T-helper 2 cell treated with Interferon-gamma antibody and Interleukin-4, amounts not matched to agents 5 μg/mL and 100 μg/mL, for 36 hours (primary cell): ENCODE measurements around the gene TCL1B.
"Not testable (repeated sequence)": the region's sequence is repeated elsewhere in the genome, so short reads cannot be mapped to it uniquely, and the experiment has no call there.

Source experiments
- DNase-seq: peaks from one replicate; pipeline ENCODE4 v3.0.0; 2021; ENCODE audit warnings: low spot score
- H3K27ac Mint-ChIP-seq: one replicate; pipeline ENCODE4 v1.8.0; 2021; ENCODE audit warnings: mild to moderate bottlenecking, mixed read lengths
- H3K27me3 Mint-ChIP-seq: one replicate; pipeline ENCODE4 v1.8.0; 2021; ENCODE audit warnings: low read depth, mixed read lengths
- H3K36me3 Mint-ChIP-seq: one replicate; pipeline ENCODE4 v1.8.0; 2021; ENCODE audit warnings: low read depth, mixed read lengths
- H3K4me1 Mint-ChIP-seq: one replicate; pipeline ENCODE4 v1.8.0; 2021; ENCODE audit warnings: low read depth, mixed read lengths
- H3K4me3 Mint-ChIP-seq: one replicate; pipeline ENCODE4 v1.8.0; 2022; ENCODE audit warnings: mild to moderate bottlenecking, moderate library complexity, mixed read lengths
- H3K9me3 Mint-ChIP-seq: one replicate; pipeline ENCODE4 v1.8.0; 2021; ENCODE audit warnings: mixed read lengths

TCL1B gene

DNA sequence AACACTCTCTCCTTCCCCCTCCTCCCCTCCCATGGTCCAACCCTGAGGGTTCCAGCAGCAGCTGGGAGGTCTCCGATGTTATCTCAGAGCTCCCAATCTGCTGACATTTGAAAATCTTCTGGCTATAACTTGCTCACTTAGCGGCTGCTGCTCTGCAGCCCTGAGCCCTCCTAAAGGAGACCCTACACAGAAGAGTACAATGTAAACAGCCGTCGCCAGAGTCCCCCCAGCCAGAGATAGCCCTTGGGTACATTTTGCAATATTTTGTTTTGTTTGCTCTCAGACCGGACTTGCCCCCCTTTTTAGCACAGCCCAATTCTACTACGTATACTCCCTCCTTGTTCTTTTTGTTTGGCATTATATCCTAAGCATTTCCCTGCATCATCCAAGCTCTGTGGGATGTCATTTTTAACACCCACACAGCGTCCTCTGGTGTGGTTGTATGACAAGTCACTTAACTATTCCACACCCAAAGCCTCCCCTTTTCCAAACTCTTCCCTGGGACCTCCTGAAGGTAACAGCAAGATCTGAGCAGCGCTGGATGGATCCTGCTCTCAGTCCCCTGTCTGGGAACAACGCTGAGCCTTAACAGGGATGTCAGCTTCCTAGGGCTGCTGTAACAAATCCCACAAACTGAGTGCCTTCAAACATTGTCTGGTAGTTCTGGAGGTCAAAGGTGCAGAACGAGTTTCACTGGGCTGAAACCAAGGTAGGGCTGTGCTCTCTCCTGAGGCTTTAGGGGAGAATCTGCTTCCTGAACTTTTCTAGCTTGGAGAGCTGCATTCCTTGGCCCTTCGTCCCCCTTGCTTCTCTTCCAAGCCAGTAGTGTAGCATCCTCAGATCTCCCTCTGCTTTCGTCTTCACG lies 25.3 kb upstream of the TCL1B start:
- no peak for DNase-seq
- no peak overlapping the region for H3K4me3 Mint-ChIP-seq
- no peaks in the 10 kb centered on the region for H3K27me3 Mint-ChIP-seq
- H3K36me3 Mint-ChIP-seq: no peaks in the 10 kb centered on the region
- no peak overlapping the region for H3K27ac Mint-ChIP-seq
- peaks cover 1% of the 10 kb centered on the region for H3K4me1 Mint-ChIP-seq
- H3K9me3 Mint-ChIP-seq: no peaks in the 10 kb centered on the region

DNA sequence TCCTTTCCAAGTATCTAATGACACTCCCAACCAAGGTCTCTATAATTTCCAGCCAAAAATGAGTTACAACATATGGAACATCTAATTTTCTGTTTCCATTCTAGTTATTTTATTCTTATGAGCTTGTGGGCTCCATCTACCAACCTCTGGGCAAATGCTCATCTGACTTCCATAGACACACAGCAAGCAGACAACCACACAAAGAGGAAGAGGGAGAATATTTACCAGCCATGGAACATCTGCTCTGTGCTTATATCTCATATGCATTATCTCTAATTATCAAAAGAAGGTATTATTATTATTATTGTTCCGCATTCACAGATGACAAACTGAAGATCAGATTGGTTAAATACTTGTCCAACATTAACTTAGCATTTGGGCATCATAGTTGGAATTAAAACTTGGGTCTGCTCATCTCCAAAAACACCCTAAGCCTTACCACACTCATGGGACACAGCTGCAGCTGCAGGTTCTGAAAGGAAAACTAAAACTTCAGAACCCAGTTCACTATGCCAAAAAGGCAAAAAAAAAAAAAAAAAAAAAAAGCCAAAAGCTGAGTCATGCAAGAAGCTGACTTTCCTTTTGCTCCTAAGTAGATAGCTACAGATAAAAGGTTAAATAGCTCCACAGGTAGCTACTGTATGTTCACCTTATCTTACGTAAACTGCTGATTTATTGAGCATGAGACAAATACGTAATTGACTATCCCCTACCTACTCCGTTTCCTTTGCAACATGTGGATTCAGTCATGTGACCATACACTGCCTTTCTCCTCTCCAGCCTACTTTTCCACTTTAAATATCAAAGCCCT lies 23.6 kb upstream of the TCL1B start:
- Mint-ChIP-seq H3K27ac (no peak overlapping the region), H3K27me3 (no peaks in the 10 kb centered on the region), H3K4me3 (no peak overlapping the region), H3K9me3 (no peaks in the 10 kb centered on the region), H3K4me1 (peaks cover 1% of the 10 kb centered on the region), H3K36me3 (no peaks in the 10 kb centered on the region)
- no peak for DNase-seq

DNA sequence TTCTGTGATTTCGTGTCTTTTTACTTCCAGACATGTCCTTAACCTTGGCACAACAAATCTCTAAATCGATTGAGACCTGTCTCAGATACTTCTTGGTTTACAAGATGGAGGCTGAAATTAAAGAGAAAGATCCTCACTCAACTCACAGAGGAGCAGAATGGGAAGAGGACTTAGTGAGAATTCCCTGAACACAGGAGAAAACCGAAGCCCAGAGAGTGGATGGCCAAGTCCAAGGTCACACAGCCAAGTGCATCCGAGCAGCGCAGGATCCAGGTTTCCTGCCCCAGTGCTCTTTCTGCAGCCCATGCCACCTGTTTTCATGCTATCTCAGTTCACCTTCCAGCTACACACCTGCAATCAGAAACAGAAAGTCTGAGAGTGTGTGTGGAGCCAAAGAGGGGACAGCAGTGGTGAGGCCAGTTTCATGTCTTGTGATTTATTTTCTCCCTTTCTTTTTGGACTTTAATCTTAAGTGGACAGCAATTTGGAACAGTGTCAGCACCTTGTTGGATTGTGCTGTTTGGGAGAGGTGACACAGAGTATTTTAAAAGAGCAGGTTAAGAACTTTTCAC lies 22.9 kb upstream of the TCL1B start:
- Mint-ChIP-seq H3K27ac (no peak overlapping the region), H3K36me3 (no peaks in the 10 kb centered on the region), H3K27me3 (no peaks in the 10 kb centered on the region), H3K4me3 (no peak overlapping the region), H3K9me3 (no peaks in the 10 kb centered on the region), H3K4me1 (peaks cover 1% of the 10 kb centered on the region)
- no peak for DNase-seq

DNA sequence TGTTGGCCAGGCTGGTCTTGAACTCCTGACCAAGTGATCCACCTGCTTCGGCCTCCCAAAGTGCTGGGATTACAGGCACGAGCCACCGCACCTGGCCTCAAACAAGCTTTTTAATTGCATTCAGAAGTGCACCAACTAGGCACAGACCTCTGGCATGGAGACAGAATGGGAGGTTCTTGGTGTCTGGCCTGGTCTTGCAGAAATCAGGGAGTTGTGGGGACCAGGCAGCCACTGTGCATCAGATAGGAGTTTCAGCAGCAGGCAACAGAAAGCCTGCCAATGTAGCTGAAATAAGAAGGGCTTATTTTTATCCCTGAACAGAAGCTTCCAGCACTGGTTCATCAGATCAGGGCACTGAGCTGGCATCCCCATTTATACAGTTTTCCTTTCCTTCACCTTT lies 22.2 kb upstream of the TCL1B start:
- Mint-ChIP-seq H3K4me1 (peaks cover 1% of the 10 kb centered on the region), H3K27ac (no peak overlapping the region), H3K36me3 (no peaks in the 10 kb centered on the region), H3K4me3 (no peak overlapping the region), H3K27me3 (no peaks in the 10 kb centered on the region), H3K9me3 (no peaks in the 10 kb centered on the region)
- no peak for DNase-seq

DNA sequence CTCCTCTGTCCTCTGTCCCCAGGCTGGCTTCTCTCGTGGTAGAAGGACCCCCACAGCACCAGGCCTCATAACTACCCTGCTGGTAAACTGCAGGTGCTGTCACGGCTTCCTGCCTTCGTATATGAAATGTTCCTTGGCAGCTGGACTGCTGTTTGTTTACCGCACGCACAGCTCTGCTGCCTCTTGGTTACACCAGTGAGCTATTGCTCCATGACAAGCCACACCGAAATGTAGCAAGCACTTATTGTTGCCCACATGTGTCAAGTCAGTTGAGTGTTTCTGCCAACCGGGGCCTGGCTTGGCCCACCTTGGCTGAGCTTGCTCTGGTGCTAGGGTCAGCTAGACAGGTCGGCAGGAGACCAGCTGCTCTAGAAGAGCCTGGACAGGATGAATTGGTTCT lies 21.7 kb upstream of the TCL1B start:
- Mint-ChIP-seq H3K4me1 (peaks cover 1% of the 10 kb centered on the region), H3K27ac (no peak overlapping the region), H3K4me3 (no peak overlapping the region), H3K27me3 (no peaks in the 10 kb centered on the region), H3K36me3 (no peaks in the 10 kb centered on the region), H3K9me3 (no peaks in the 10 kb centered on the region)
- DNase-seq: no peak

DNA sequence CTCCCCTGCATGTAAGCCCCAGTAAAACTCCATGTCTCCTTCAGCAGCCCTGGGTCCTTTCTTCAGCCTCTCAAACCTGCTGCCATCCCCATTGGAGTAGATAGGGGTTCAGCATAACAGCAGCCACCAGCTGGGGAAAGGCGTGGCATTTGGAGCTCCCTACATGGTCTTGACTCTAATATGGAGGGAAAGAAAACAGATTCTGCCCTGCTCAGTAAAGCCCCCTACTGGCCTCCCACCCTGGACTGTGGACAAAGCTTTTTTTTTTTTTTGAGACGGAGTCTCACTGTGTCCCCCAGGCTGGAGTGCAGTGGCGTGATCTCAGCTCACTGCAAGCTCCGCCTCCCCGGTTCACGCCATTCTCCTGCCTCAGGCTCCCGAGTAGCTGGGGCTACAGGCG lies 20.7 kb upstream of the TCL1B start:
- H3K36me3 Mint-ChIP-seq, DNase-seq, H3K4me1 Mint-ChIP-seq, H3K27me3 Mint-ChIP-seq, H3K4me3 Mint-ChIP-seq, H3K9me3 Mint-ChIP-seq, H3K27ac Mint-ChIP-seq: not testable (repeated sequence)

DNA sequence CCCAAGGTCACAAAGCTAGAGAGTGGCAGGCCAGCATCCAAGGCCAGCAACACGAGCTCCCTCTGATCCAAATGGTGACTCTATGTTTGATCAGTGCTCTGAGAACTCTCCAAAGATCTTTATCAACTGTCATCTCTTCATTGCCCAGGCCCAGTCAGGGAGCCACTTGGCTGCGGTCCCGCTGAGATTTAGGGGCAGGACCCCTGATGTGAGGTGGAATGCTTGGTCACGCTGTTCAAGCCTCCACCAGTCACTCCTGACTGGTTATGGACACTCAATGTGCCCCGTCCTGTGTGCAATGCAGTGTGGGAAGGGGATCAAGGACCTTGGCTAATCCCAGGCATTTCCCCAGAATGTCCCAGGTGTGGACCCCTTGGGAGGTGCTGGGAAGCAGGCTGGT lies 19.8 kb upstream of the TCL1B start:
- Mint-ChIP-seq H3K27me3 (peaks cover under 1% of the 10 kb centered on the region), H3K36me3 (no peaks in the 10 kb centered on the region), H3K4me3 (no peak overlapping the region), H3K27ac (no peak overlapping the region), H3K9me3 (no peaks in the 10 kb centered on the region), H3K4me1 (peaks cover 1% of the 10 kb centered on the region)
- no peak for DNase-seq

DNA sequence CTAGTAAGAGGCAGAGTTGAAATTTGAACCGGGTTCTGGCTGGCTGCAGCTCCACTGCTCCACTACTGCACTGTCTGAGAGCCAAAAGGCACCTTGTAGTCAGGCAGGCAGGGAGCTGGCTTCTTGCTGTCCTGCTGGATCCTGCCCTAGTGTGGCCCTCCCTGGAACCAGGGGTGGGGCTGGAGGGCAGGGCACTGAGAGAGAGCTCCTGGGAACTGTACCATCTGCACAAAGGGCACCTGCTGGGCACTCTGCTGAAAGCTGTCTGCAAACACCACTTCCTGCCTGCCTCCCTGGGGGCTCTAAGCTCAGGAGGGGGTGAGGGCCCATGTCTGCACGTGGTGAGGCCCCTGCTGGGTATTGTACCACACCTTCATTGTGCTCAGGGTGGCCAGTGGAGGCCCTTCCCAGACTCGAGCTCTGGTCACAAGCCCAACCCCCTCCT lies 19.0 kb upstream of the TCL1B start:
- H3K27ac Mint-ChIP-seq: no peak overlapping the region
- no peaks in the 10 kb centered on the region for H3K36me3 Mint-ChIP-seq
- H3K27me3 Mint-ChIP-seq: peaks cover 2% of the 10 kb centered on the region
- no peak overlapping the region for H3K4me3 Mint-ChIP-seq
- H3K4me1 Mint-ChIP-seq: peaks cover 1% of the 10 kb centered on the region
- DNase-seq: no peak
- H3K9me3 Mint-ChIP-seq: no peaks in the 10 kb centered on the region

DNA sequence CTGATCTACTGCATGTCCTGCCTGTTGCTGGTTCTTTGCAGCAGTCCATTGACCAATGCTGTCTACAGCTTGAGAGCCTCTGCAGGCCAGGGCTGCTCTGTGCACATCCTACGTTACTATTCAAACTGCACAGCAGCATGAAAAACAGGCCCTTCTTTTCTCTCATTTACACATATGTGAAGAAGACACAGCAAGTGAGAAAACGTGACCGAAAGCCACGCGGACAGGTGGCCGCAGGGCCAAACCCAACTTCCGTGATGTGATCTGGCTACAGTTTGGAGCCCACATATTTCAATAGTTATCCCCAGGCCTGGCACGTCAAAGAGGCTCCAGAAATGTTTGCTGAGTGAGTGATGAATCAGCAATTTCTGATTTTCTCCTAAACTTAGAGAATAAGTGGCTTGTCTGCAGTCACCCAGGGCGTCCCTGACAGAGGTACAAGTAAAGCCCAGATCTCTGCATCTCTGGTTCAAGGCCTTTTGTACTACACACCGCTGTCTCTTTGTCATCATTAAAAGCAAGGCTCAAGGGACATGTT lies 17.9 kb upstream of the TCL1B start:
- H3K9me3 Mint-ChIP-seq: no peaks in the 10 kb centered on the region
- H3K4me1 Mint-ChIP-seq: no peaks in the 10 kb centered on the region
- H3K27ac Mint-ChIP-seq: no peak overlapping the region

DNA sequence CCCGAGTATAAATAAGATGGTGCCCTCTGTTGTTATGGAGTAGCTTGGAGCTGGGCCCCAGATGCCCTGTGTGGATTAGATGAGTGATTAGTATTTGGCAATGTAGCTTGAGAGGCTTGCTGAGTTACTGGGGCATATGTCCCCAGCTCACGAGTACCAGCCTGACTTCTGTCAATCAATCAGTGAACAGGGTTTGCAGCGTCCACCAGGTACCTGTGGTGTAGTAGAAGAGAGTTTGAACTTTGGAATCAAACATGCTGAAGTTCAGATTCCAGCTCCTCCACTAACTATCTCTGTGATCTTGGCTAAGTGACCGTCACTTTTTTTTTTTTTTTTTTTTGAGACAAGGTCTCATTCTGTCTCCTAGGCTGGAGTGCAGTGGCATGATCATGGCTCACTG lies 11.6 kb upstream of the TCL1B start:
- H3K27ac Mint-ChIP-seq: no peak overlapping the region

More for the DNA sequence above, 17.9 kb upstream of the TCL1B start:
- peaks cover 2% of the 10 kb centered on the region for H3K27me3 Mint-ChIP-seq
- no peaks in the 10 kb centered on the region for H3K36me3 Mint-ChIP-seq
- DNase-seq: no peak
- H3K4me3 Mint-ChIP-seq: no peak overlapping the region

DNA sequence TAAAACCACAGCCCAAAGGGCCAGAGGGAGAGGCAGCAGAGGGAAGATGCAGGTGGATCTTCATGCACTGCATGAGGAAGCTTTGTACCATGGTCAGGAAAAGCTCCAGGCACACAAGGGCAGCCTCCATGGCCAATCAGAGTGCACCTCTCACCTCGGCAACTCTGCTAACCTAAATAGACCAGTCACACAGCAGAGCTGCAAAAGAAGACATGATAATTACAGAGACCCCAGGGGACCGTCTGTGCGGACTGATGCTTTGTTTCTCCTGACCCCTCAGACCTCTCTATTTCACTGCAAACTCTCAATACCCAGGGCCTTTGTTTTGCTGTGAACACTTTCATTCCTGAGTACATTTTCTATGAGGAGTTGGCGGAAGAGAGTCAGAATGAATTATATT lies 10.7 kb upstream of the TCL1B start:
- H3K4me3 Mint-ChIP-seq: no peak overlapping the region

More for the DNA sequence above, 11.6 kb upstream of the TCL1B start:
- Mint-ChIP-seq H3K4me3 (no peak overlapping the region), H3K4me1 (no peaks in the 10 kb centered on the region), H3K9me3 (no peaks in the 10 kb centered on the region), H3K36me3 (no peaks in the 10 kb centered on the region), H3K27me3 (peaks cover 5% of the 10 kb centered on the region)
- DNase-seq: no peak

DNA sequence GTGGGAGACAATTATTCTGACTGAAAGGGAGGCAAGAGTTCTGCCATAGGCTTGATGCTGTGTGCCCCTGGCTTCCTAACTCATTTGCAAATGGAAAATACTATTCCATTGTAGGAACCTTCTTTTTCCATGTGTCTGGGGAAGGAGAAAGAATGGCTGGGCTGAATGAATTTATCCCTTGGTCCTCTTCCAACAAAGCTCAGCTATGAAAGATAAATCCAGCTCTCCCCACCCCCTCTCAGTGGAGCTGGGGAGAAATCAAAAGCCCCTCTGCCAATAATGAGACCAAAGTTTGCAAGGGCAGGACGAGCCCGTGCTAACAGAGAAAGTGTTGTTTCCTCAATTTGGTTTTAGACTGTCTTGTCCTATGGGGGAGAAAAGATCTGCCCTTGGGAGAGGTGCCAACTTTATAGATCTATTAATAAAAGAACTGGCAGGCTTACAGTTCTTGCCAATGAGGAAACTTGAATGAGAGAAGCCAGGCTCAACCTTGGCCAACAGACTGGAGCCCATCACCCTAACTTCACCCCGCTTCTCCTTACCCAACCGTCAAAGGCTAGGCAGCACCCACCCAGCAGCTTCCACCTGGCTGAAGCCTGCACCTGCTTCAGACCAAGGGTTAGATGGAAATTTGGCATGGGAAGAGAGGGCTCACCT lies 8.9 kb upstream of the TCL1B start:
- no peaks in the 10 kb centered on the region for H3K4me1 Mint-ChIP-seq
- H3K4me3 Mint-ChIP-seq: no peak overlapping the region
- no peak for DNase-seq
- no peaks in the 10 kb centered on the region for H3K9me3 Mint-ChIP-seq
- no peaks in the 10 kb centered on the region for H3K36me3 Mint-ChIP-seq
- no peak overlapping the region for H3K27ac Mint-ChIP-seq
- H3K27me3 Mint-ChIP-seq: peaks cover 3% of the 10 kb centered on the region

More for the DNA sequence above, 10.7 kb upstream of the TCL1B start:
- no peaks in the 10 kb centered on the region for H3K9me3 Mint-ChIP-seq
- H3K27ac Mint-ChIP-seq: no peak overlapping the region
- H3K27me3 Mint-ChIP-seq: peaks cover 5% of the 10 kb centered on the region
- no peaks in the 10 kb centered on the region for H3K36me3 Mint-ChIP-seq
- no peaks in the 10 kb centered on the region for H3K4me1 Mint-ChIP-seq
- no peak for DNase-seq

DNA sequence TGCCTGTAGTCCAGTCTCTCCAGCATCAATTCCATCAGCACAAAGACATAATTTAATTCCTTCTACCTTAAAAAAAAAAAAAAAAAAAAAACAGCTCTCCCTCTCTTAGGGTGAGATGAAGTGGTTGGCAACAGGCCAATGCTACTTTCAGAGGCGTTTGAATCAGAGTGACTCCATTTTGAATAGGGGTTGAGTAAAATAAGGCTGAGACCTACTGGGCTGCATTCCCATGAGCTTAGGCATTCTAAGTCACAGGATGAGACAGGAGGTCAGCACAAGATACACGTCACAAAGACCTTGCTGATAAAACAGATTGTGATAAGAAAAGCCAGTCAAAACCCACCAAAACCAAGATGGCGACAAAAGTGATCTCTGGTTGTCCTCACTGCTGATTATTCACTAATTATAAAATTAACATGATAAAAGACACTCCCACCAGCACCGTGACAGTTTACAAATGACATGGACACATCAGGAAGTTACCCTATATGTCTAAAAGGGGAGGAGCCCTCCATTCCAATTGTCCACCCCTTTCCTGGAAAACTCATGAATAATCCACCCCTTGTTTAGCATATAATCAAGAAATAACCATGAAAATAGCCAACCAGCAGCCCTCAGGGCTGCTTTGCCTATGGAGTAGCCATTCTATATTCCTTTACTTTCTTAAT lies 6.9 kb upstream of the TCL1B start:
- Mint-ChIP-seq H3K9me3 (no peaks in the 10 kb centered on the region), H3K27me3 (peaks cover 3% of the 10 kb centered on the region)

More for the DNA sequence above, 6.9 kb upstream of the TCL1B start:
- no peaks in the 10 kb centered on the region for H3K36me3 Mint-ChIP-seq
- no peak overlapping the region for H3K27ac Mint-ChIP-seq
- H3K4me3 Mint-ChIP-seq: no peak overlapping the region
- DNase-seq: no peak
- H3K4me1 Mint-ChIP-seq: no peaks in the 10 kb centered on the region
